NB4 (cell line): ENCODE results near the gene JMJD1C.
"Not testable (repeated sequence)": the region's sequence is repeated elsewhere in the genome, so short reads cannot be mapped to it uniquely, and the experiment has no call there.

ENCODE experiments used
- DNase-seq: peaks from one replicate; pipeline ENCODE4 v3.0.0; 2010; ENCODE audit warnings: low read depth
- H3K4me3 ChIP-seq: one replicate; pipeline ENCODE4 v1.5.1; 2011; ENCODE audit warnings: mild to moderate bottlenecking, low read depth, low read length, moderate library complexity
- CTCF ChIP-seq: IDR thresholded peaks from one replicate; pipeline ENCODE4 v1.5.1; 2012; ENCODE audit warnings: low read depth, low read length
- MAX ChIP-seq: IDR thresholded peaks from 2 replicates; pipeline ENCODE4 v1.6.1; 2011; ENCODE audit warnings: low read depth, low read length
- MYC ChIP-seq: IDR thresholded peaks from 2 replicates; pipeline ENCODE4 v1.6.1; 2011; ENCODE audit warnings: low read depth, low read length
- POLR2A ChIP-seq: IDR thresholded peaks from 2 replicates; pipeline ENCODE4 v1.6.1; 2011; ENCODE audit warnings: mild to moderate bottlenecking; ENCODE audit not compliant: insufficient read length; ENCODE audit errors: extremely low read depth

JMJD1C gene

GRCh38 chr10:63355682-63356081 is 110.1 kb downstream of the JMJD1C start:
- no peak overlapping the region for H3K4me3 ChIP-seq

GRCh38 chr10:63352976-63353375 is 112.8 kb downstream of the JMJD1C start:
- no peak overlapping the region for H3K4me3 ChIP-seq
- TF ChIP-seq POLR2A (no peak), MAX (no peak), CTCF (no peak), MYC (no peak)
- DNase-seq, result no peak

More at GRCh38 chr10:63355682-63356081, 110.1 kb downstream of the JMJD1C start:
- no peak for DNase-seq
- TF ChIP-seq MYC, result no peak
- no peak for TF ChIP-seq POLR2A
- TF ChIP-seq CTCF, result no peak
- no peak for TF ChIP-seq MAX

GRCh38 chr10:63348245-63348850 is 117.4 kb downstream of the JMJD1C start:
- TF ChIP-seq MYC (no peak), POLR2A (no peak), MAX (no peak), CTCF (no peak)
- no peak overlapping the region for H3K4me3 ChIP-seq
- no peak for DNase-seq

- no peak overlapping the region for H3K4me3 ChIP-seq
- TF ChIP-seq CTCF, result no peak
- TF ChIP-seq POLR2A, result no peak
- TF ChIP-seq MAX, result no peak
- TF ChIP-seq MYC, result no peak
- peak; percentile 20 for DNase-seq
Measured at GRCh38 chr10:63346015-63346441, 119.7 kb downstream of the JMJD1C start.

- TF ChIP-seq MYC, result no peak
- no peak for TF ChIP-seq CTCF
- no peak for TF ChIP-seq POLR2A
- no peak for TF ChIP-seq MAX
- no peak for DNase-seq
- H3K4me3 ChIP-seq, result no peak overlapping the region
Measured at GRCh38 chr10:63344269-63344668, 121.5 kb downstream of the JMJD1C start.

- TF ChIP-seq MYC (no peak), MAX (no peak), CTCF (no peak), POLR2A (no peak)
- DNase-seq, result no peak
- no peak overlapping the region for H3K4me3 ChIP-seq
Measured at GRCh38 chr10:63343476-63343875, 122.3 kb downstream of the JMJD1C start.

- DNase-seq, H3K4me3 ChIP-seq: not testable (repeated sequence)
Measured at GRCh38 chr10:63339640-63340039, 126.1 kb downstream of the JMJD1C start.
